ENCODE results near the gene MTX2. TPM values are rescaled to one million over a fixed set of nuclear protein-coding genes. Genes with fewer than 3 reads are reported as not detected.

The MTX2 gene
- total and polyA plus RNA-seq, 9 of the 15 experiments (the other 6 are each of a cell fraction or from before 2014, with no cell fraction given), result 38.1 to 170 (median 88.0) TPM

- WGBS (ENCODE audit: insufficient coverage, low coverage, missing lambda C conversion rate), result 82% methylated on average over 1 of the region's 1 CpG
- H3K9me3 ChIP-seq (replicated peaks; ENCODE audit: control insufficient read depth, insufficient read depth, low read depth, low read length), result no peaks in the 10 kb centered on the region
- FAIRE-seq (no peak), DNase-seq (ENCODE audit: extremely low read depth in 1 of 4, low spot score in 3 of 4) (no peak), ATAC-seq (no peak)
- no peaks in the 10 kb centered on the region for H4K20me1 ChIP-seq (replicated peaks; ENCODE audit: control insufficient read depth, insufficient read depth, low read length)
- in situ Hi-C loops (cut with MboI) (no loop called here), intact Hi-C loops (cut with micrococcal nuclease) (no loop called here)
- no peak overlapping the region for H2AFZ ChIP-seq (ENCODE audit: low read depth, low read length)
- ChIA-PET CTCF (ENCODE audit: low intra/inter-chr PET ratio) (no interaction called here), POLR2A (no interaction called here)
- H3K27me3 ChIP-seq (ENCODE audit: control insufficient read depth in 2 of 2, insufficient read depth in 2 of 2, low read length in 2 of 2), result no peaks in the 10 kb centered on the region
- H3K4me3 ChIP-seq, result no peak overlapping the region
- BruUV-seq (replicated peaks), result no TSS peak
- H3K27ac ChIP-seq (ENCODE audit: extremely low read depth, low read depth, low read length), result no peak overlapping the region
- H3K9me1 ChIP-seq (ENCODE audit: control insufficient read depth, insufficient read depth, low read length), result no peaks in the 10 kb centered on the region
- H3K36me3 ChIP-seq (ENCODE audit: control insufficient read depth, insufficient read depth, low read length), result peaks cover 62% of the 10 kb centered on the region
- no peaks in the 10 kb centered on the region for H3K4me1 ChIP-seq (replicated peaks in 1 of 2; ENCODE audit: control insufficient read depth in 2 of 2, insufficient read depth in 2 of 2, low read length in 2 of 2)
- H3K79me2 ChIP-seq (ENCODE audit: control insufficient read depth, insufficient read depth, low read length), result no peaks in the 10 kb centered on the region
- no peak overlapping the region for H3K4me2 ChIP-seq (ENCODE audit: insufficient read depth, low read length)
- TF ChIP-seq RBM25 (IDR thresholded peaks at IDR 0.05; ENCODE audit: low read depth, low read length, severe bottlenecking) (peak; percentile 28), SRSF3 (IDR thresholded peaks at IDR 0.05; ENCODE audit: insufficient read depth, low read length) (no peak), ZNF3 (CRISPR knock-in tag; IDR thresholded peaks at IDR 0.05) (peak; percentile 88), CBFB (CRISPR knock-in tag; IDR thresholded peaks at IDR 0.05) (no peak)
- H3K9ac ChIP-seq (ENCODE audit: insufficient read depth in 1 of 2, low read depth in 2 of 2, low read length in 2 of 2), result no peak overlapping the region
Measured at GRCh38 chr2:176330612-176331011, 61.4 kb downstream of the MTX2 start.

DNA sequence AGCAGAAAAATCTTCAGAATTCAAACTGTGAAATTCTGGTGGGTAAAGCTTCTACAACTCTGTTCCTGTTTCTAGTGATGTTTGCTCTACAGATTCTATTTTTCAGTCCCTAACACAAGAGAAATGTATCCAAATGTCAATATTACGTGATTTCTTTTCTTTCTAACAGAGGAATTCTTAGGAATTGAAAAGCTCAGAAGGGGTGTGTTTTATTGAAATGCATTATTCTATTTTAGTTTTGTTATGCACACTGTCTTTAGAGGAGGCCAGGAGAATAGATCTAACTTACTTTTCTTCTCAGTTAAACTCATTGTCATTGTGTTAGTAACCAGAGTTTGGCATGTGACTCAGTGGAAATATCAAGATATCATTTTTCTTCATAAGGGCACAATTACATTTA, 62.4 kb downstream of the MTX2 start:
- FAIRE-seq, result no peak
- WGBS (ENCODE audit: insufficient coverage, low coverage, missing lambda C conversion rate), result 100% methylated on average over 1 of the region's 1 CpG
- intact Hi-C loops (cut with micrococcal nuclease), result no loop called here

More for the DNA sequence above, 62.4 kb downstream of the MTX2 start:
- no peaks in the 10 kb centered on the region for H3K79me2 ChIP-seq (ENCODE audit: control insufficient read depth, insufficient read depth, low read length)
- H3K9me3 ChIP-seq (replicated peaks; ENCODE audit: control insufficient read depth, insufficient read depth, low read depth, low read length), result no peaks in the 10 kb centered on the region
- H4K20me1 ChIP-seq (replicated peaks; ENCODE audit: control insufficient read depth, insufficient read depth, low read length), result no peaks in the 10 kb centered on the region
- no peak overlapping the region for H2AFZ ChIP-seq (ENCODE audit: low read depth, low read length)
- no peaks in the 10 kb centered on the region for H3K9me1 ChIP-seq (ENCODE audit: control insufficient read depth, insufficient read depth, low read length)
- no peak overlapping the region for H3K4me3 ChIP-seq
- H3K36me3 ChIP-seq (ENCODE audit: control insufficient read depth, insufficient read depth, low read length), result peaks cover 59% of the 10 kb centered on the region
- BruUV-seq (replicated peaks), result no TSS peak
- no peaks in the 10 kb centered on the region for H3K4me1 ChIP-seq (replicated peaks in 1 of 2; ENCODE audit: control insufficient read depth in 2 of 2, insufficient read depth in 2 of 2, low read length in 2 of 2)
- TF ChIP-seq, protein P1, sequence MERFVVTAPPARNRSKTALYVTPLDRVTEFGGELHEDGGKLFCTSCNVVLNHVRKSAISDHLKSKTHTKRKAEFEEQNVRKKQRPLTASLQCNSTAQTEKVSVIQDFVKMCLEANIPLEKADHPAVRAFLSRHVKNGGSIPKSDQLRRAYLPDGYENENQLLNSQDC (CRISPR knock-in tag; IDR thresholded peaks at IDR 0.05), result no peak
- TF ChIP-seq ZNF224 (CRISPR knock-in tag; IDR thresholded peaks at IDR 0.05), result no peak
- TF ChIP-seq USF1 (CRISPR knock-in tag; IDR thresholded peaks at IDR 0.05), result no peak
- no peak for TF ChIP-seq TCFL5 (CRISPR knock-in tag; conservative IDR thresholded peaks at IDR 0.05)
- TF ChIP-seq LEF1 (IDR thresholded peaks at IDR 0.05), result no peak
- no peak for TF ChIP-seq BRCA1 (IDR thresholded peaks at IDR 0.05)
- TF ChIP-seq BRCA1 (CRISPR knock-in tag; IDR thresholded peaks at IDR 0.05), result no peak
- no peak for TF ChIP-seq ZNF699 (CRISPR knock-in tag; IDR thresholded peaks at IDR 0.05; ENCODE audit: insufficient replicate concordance)
- TF ChIP-seq, protein P2, sequence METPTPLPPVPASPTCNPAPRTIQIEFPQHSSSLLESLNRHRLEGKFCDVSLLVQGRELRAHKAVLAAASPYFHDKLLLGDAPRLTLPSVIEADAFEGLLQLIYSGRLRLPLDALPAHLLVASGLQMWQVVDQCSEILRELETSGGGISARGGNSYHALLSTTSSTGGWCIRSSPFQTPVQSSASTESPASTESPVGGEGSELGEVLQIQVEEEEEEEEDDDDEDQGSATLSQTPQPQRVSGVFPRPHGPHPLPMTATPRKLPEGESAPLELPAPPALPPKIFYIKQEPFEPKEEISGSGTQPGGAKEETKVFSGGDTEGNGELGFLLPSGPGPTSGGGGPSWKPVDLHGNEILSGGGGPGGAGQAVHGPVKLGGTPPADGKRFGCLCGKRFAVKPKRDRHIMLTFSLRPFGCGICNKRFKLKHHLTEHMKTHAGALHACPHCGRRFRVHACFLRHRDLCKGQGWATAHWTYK (CRISPR knock-in tag; IDR thresholded peaks at IDR 0.05), result no peak
- TF ChIP-seq ZNF311 (CRISPR knock-in tag; IDR thresholded peaks at IDR 0.05), result no peak
- no peak for TF ChIP-seq SIN3B (IDR thresholded peaks at IDR 0.05; ENCODE audit: low read depth)
- no peak for TF ChIP-seq FOXK2 (conservative IDR thresholded peaks at IDR 0.05 in 1 of 2, IDR thresholded peaks at IDR 0.05 in 1 of 2; ENCODE audit: low read depth in 2 of 2)
- no peak for TF ChIP-seq CHCHD3 (CRISPR knock-in tag; IDR thresholded peaks at IDR 0.05)
- H3K4me2 ChIP-seq (ENCODE audit: insufficient read depth, low read length), result no peak overlapping the region
- ATAC-seq, result no peak
- no peak overlapping the region for H3K27ac ChIP-seq (ENCODE audit: extremely low read depth, low read depth, low read length)
- no peaks in the 10 kb centered on the region for H3K27me3 ChIP-seq (ENCODE audit: control insufficient read depth in 2 of 2, insufficient read depth in 2 of 2, low read length in 2 of 2)
- in situ Hi-C loops (cut with MboI), result no loop called here
- DNase-seq (ENCODE audit: extremely low read depth in 1 of 4, low spot score in 3 of 4), result no peak
- CTCF ChIA-PET (ENCODE audit: low intra/inter-chr PET ratio), result no interaction called here
- no peak overlapping the region for H3K9ac ChIP-seq (ENCODE audit: insufficient read depth in 1 of 2, low read depth in 2 of 2, low read length in 2 of 2)
- POLR2A ChIA-PET, result interaction anchor here (1.1 kb wide), 1 partner anchor 57 kb away, joined by 4 read pairs; no protein-coding TSS in a partner anchor

Measured in K562 (cell line).